OCI-LY3 (cell line): ENCODE measurements around the gene MRPL3.

ENCODE experiments used
- H2AFZ ChIP-seq: fragments of 200-600, 300-600 bp; shearing (Covaris generic); 2 replicates; pipeline ENCODE4 v1.6.0; 2014; ENCODE audit warnings: antibody characterized with exemption, low read depth, low read length
- H3K27ac ChIP-seq: fragments of 200-600, 300-600 bp; sonication (generic); 2 replicates; pipeline ENCODE4 v1.5.1; 2014; ENCODE audit warnings: mild to moderate bottlenecking, low read length, moderate library complexity, mixed read lengths
- H3K27me3 ChIP-seq: fragments of 200-600, 300-600 bp; sonication (generic); 2 replicates; pipeline ENCODE4 v1.6.1; 2014; ENCODE audit warnings: low read depth, low read length, mixed read lengths
- H3K36me3 ChIP-seq: fragments of 200-600, 300-600 bp; sonication (generic); replicated peaks from 2 replicates; pipeline ENCODE3; 2014; ENCODE audit warnings: low read depth, low read length, mixed read lengths
- H3K4me1 ChIP-seq: fragments of 300-600, 200-600 bp; sonication (generic); 2 replicates; pipeline ENCODE4 v1.6.1; 2014; ENCODE audit warnings: low read length, mixed read lengths
- H3K4me2 ChIP-seq: fragments of 200-600, 300-600 bp; sonication (generic); 2 replicates; pipeline ENCODE4 v1.6.1; 2014; ENCODE audit warnings: low read length, mixed read lengths
- H3K4me3 ChIP-seq: fragments of 300-600, 200-600 bp; sonication (generic); 2 replicates; pipeline ENCODE4 v1.5.1; 2014; ENCODE audit warnings: antibody characterized with exemption, mild to moderate bottlenecking, low read length, moderate library complexity
- H3K79me2 ChIP-seq: fragments of 300-600, 200-600 bp; shearing (Covaris generic); 2 replicates; pipeline ENCODE4 v1.6.1; 2014; ENCODE audit warnings: mild to moderate bottlenecking, low read length, mixed read lengths
- H3K9ac ChIP-seq: fragments of 300-600, 200-600 bp; shearing (Covaris generic); 2 replicates; pipeline ENCODE4 v1.6.0; 2014; ENCODE audit warnings: mild to moderate bottlenecking, low read length, moderate library complexity
- H3K9me3 ChIP-seq: fragments of 200-600, 300-600 bp; shearing (Covaris generic); 2 replicates; pipeline ENCODE4 v1.6.1; 2014; ENCODE audit warnings: low read length, mixed read lengths; ENCODE audit not compliant: insufficient read depth
- H4K20me1 ChIP-seq: fragments of 200-600, 300-600 bp; sonication (generic); 2 replicates; pipeline ENCODE4 v1.6.1; 2016; ENCODE audit warnings: low read length, mixed read lengths; ENCODE audit not compliant: insufficient read depth
- CTCF ChIP-seq: fragments of 200-600, 300-600 bp; sonication (generic); IDR thresholded peaks from 2 replicates; pipeline ENCODE4 v1.5.1; 2014; ENCODE audit warnings: antibody characterized with exemption, low read length, low read depth
- EZH2phosphoT487 ChIP-seq: fragments of 200-600 bp; shearing (Covaris generic); IDR thresholded peaks from 2 replicates; pipeline ENCODE4 v1.6.1; 2018; ENCODE audit warnings: antibody characterized with exemption, mixed run types, low read depth

Gene MRPL3

GRCh38 chr3:131505421-131505820 is 2.6 kb upstream of the MRPL3 start:
- H3K9ac ChIP-seq = no peak overlapping the region
- H3K4me3 ChIP-seq = no peak overlapping the region
- H3K36me3 ChIP-seq = peaks cover 9% of the 10 kb centered on the region
- no peak overlapping the region for H3K27ac ChIP-seq
- TF ChIP-seq EZH2phosphoT487 = no peak
- TF ChIP-seq CTCF = no peak
- H3K9me3 ChIP-seq = no peaks in the 10 kb centered on the region
- no peaks in the 10 kb centered on the region for H3K27me3 ChIP-seq
- H3K4me2 ChIP-seq = no peak overlapping the region
- no peak overlapping the region for H2AFZ ChIP-seq
- H3K4me1 ChIP-seq = peaks cover 23% of the 10 kb centered on the region
- H3K79me2 ChIP-seq = peaks cover 31% of the 10 kb centered on the region
- H4K20me1 ChIP-seq = no peaks in the 10 kb centered on the region

GRCh38 chr3:131503320-131503635 is 507 bp upstream of the MRPL3 start:
- H3K36me3 ChIP-seq = peaks cover 25% of the 10 kb centered on the region
- H3K9ac ChIP-seq = peak overlapping the region; percentile 96
- H3K4me3 ChIP-seq = peak overlapping the region; percentile 97
- no peaks in the 10 kb centered on the region for H3K27me3 ChIP-seq
- peak overlapping the region; percentile 97 for H2AFZ ChIP-seq
- no peaks in the 10 kb centered on the region for H4K20me1 ChIP-seq
- TF ChIP-seq EZH2phosphoT487 (no peak), CTCF (no peak)
- no peak overlapping the region for H3K27ac ChIP-seq
- no peaks in the 10 kb centered on the region for H3K9me3 ChIP-seq
- H3K79me2 ChIP-seq = peaks cover 46% of the 10 kb centered on the region
- peak overlapping the region; percentile 76 for H3K4me2 ChIP-seq
- H3K4me1 ChIP-seq = peaks cover 23% of the 10 kb centered on the region

- peak overlapping the region; percentile 97 for H3K4me3 ChIP-seq
- H3K27ac ChIP-seq = peak overlapping the region; percentile 65
- no peaks in the 10 kb centered on the region for H3K9me3 ChIP-seq
- peaks cover 23% of the 10 kb centered on the region for H3K4me1 ChIP-seq
- H3K27me3 ChIP-seq = no peaks in the 10 kb centered on the region
- peaks cover 37% of the 10 kb centered on the region for H3K36me3 ChIP-seq
- peak overlapping the region; percentile 98 for H3K4me2 ChIP-seq
- H3K79me2 ChIP-seq = peaks cover 54% of the 10 kb centered on the region
- no peaks in the 10 kb centered on the region for H4K20me1 ChIP-seq
- no peak for TF ChIP-seq CTCF
- no peak for TF ChIP-seq EZH2phosphoT487
- peak overlapping the region; percentile 96 for H3K9ac ChIP-seq
- H2AFZ ChIP-seq = no peak overlapping the region
These were observed 822 bp downstream of the MRPL3 start for GRCh38 chr3:131501949-131502348.

GRCh38 chr3:131494706-131495105 is 8.1 kb downstream of the MRPL3 start:
- peaks cover 62% of the 10 kb centered on the region for H3K79me2 ChIP-seq
- H3K9ac ChIP-seq = no peak overlapping the region
- H3K4me1 ChIP-seq = no peaks in the 10 kb centered on the region
- no peak overlapping the region for H3K4me2 ChIP-seq
- H3K27me3 ChIP-seq = no peaks in the 10 kb centered on the region
- no peak overlapping the region for H3K4me3 ChIP-seq
- H3K36me3 ChIP-seq = peaks cover 64% of the 10 kb centered on the region
- no peak overlapping the region for H3K27ac ChIP-seq
- H3K9me3 ChIP-seq = no peaks in the 10 kb centered on the region
- TF ChIP-seq CTCF = no peak
- no peak overlapping the region for H2AFZ ChIP-seq
- no peaks in the 10 kb centered on the region for H4K20me1 ChIP-seq
